ENCODE measurements around the gene COX5B. TPM values are rescaled to one million over a fixed set of nuclear protein-coding genes. Genes with fewer than 3 reads are reported as not detected.

Gene COX5B
- polyA plus RNA-seq, 1 donor from 2014 or later = 616 TPM

DNA sequence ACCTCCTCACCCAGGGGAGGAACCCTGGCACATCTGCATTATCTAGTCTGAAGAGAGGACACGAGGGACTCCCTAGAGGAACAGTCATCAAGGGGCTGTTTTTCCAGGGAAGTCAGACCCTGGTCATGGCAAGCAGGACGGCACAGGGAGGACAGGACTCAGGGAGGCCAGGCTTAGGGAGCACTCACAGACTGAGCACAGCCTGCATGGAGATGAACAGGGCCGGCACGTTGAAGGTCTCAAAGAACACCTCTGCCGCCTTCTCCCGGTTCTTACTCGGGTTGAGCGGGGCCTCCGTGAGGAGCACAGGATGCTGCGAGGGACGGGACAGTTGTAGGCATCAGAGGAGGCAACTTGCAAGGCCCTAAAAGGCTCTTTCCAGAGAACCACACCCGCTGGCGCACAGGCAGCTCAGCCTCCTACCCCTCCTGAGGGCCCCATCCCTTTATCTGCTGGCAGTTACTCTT is 12.9 kb downstream of the COX5B start:
- H3K4me3 ChIP-seq (ENCODE audit: low read length) = no peak overlapping the region
- no peaks in the 10 kb centered on the region for H3K9me2 ChIP-seq (ENCODE audit: insufficient read depth, low read length)
- no peaks in the 10 kb centered on the region for H3K9me3 ChIP-seq (ENCODE audit: low read length)
- H3K79me2 ChIP-seq (replicated peaks; ENCODE audit: insufficient read depth, low read length) = peaks cover 20% of the 10 kb centered on the region
- H4K20me1 ChIP-seq (ENCODE audit: insufficient read depth) = no peaks in the 10 kb centered on the region
- no peak overlapping the region for H3K27ac ChIP-seq (ENCODE audit: low read length)
- H2AFZ ChIP-seq (ENCODE audit: low read depth, low read length) = no peak overlapping the region
- no peaks in the 10 kb centered on the region for H3K36me3 ChIP-seq (ENCODE audit: insufficient read depth, low read length)
- TF ChIP-seq, protein P1, sequence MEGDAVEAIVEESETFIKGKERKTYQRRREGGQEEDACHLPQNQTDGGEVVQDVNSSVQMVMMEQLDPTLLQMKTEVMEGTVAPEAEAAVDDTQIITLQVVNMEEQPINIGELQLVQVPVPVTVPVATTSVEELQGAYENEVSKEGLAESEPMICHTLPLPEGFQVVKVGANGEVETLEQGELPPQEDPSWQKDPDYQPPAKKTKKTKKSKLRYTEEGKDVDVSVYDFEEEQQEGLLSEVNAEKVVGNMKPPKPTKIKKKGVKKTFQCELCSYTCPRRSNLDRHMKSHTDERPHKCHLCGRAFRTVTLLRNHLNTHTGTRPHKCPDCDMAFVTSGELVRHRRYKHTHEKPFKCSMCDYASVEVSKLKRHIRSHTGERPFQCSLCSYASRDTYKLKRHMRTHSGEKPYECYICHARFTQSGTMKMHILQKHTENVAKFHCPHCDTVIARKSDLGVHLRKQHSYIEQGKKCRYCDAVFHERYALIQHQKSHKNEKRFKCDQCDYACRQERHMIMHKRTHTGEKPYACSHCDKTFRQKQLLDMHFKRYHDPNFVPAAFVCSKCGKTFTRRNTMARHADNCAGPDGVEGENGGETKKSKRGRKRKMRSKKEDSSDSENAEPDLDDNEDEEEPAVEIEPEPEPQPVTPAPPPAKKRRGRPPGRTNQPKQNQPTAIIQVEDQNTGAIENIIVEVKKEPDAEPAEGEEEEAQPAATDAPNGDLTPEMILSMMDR (IDR thresholded peaks at IDR 0.05; ENCODE audit: poor library complexity, severe bottlenecking) = no peak
- TF ChIP-seq TAF1 (IDR thresholded peaks at IDR 0.05; ENCODE audit: low read depth) (no peak), EP300 (conservative IDR thresholded peaks at IDR 0.05; ENCODE audit: poor library complexity, severe bottlenecking) (no peak), EZH2 (IDR thresholded peaks at IDR 0.05; ENCODE audit: borderline replicate concordance, insufficient read depth, low read length, poor library complexity, severe bottlenecking) (no peak), MXI1 (conservative IDR thresholded peaks at IDR 0.05; ENCODE audit: poor library complexity, severe bottlenecking) (no peak), SMC3 (conservative IDR thresholded peaks at IDR 0.05; ENCODE audit: poor library complexity) (no peak), POLR2AphosphoS5 (IDR thresholded peaks at IDR 0.05) (no peak), RAD21 (conservative IDR thresholded peaks at IDR 0.05) (no peak)
- TF ChIP-seq, protein P2, sequence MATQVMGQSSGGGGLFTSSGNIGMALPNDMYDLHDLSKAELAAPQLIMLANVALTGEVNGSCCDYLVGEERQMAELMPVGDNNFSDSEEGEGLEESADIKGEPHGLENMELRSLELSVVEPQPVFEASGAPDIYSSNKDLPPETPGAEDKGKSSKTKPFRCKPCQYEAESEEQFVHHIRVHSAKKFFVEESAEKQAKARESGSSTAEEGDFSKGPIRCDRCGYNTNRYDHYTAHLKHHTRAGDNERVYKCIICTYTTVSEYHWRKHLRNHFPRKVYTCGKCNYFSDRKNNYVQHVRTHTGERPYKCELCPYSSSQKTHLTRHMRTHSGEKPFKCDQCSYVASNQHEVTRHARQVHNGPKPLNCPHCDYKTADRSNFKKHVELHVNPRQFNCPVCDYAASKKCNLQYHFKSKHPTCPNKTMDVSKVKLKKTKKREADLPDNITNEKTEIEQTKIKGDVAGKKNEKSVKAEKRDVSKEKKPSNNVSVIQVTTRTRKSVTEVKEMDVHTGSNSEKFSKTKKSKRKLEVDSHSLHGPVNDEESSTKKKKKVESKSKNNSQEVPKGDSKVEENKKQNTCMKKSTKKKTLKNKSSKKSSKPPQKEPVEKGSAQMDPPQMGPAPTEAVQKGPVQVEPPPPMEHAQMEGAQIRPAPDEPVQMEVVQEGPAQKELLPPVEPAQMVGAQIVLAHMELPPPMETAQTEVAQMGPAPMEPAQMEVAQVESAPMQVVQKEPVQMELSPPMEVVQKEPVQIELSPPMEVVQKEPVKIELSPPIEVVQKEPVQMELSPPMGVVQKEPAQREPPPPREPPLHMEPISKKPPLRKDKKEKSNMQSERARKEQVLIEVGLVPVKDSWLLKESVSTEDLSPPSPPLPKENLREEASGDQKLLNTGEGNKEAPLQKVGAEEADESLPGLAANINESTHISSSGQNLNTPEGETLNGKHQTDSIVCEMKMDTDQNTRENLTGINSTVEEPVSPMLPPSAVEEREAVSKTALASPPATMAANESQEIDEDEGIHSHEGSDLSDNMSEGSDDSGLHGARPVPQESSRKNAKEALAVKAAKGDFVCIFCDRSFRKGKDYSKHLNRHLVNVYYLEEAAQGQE (IDR thresholded peaks at IDR 0.05; ENCODE audit: borderline replicate concordance) = no peak
- no peak overlapping the region for H3K4me2 ChIP-seq (ENCODE audit: low read length)
- no peak overlapping the region for H3K9ac ChIP-seq (ENCODE audit: low read length)
- H3K27me3 ChIP-seq (ENCODE audit: insufficient read depth, low read depth, low read length) = no peaks in the 10 kb centered on the region
- H3F3A ChIP-seq (ENCODE audit: insufficient read depth, low read length, poor library complexity, severe bottlenecking) = no peaks in the 10 kb centered on the region

DNA sequence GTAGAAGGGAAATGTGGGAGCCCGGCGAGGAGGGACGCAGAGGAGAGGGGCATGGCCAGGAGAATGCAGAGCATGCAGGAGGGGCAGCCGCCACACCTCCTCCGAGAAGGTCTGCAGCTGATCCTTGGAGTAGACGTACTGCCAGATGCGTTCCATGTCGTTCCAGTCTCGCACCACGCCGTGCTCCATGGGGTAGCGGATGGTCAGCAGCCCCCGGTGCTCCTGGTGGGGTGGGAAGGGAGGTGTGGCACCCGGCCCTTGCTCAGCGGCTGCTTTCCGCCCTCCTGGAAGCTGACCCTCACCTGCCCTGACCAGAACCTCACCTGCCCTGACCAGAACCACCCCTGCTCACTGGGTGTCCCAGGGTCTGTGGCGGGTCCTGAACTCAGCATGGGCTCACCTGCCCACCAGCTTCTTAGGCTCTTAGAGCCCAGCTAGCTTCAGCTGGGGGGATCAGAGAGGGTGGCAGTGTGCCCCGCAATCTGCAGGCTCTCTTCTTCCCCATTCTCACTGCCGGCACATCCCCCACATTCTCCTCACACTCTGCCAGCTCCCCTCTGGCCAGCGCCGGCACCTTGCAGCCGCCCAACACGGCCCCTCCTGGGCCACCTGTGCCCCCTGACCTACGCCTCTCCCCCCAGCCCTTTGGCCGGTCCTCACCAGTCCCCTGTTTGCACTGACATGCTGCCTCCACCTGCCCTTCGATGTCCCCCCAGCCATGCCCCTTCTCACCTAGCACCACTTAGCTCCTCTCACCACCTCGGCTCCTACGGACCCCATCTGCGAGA is 13.6 kb downstream of the COX5B start:
- H3K9me2 ChIP-seq (ENCODE audit: insufficient read depth, low read length) = no peaks in the 10 kb centered on the region
- no peaks in the 10 kb centered on the region for H3K27me3 ChIP-seq (ENCODE audit: insufficient read depth, low read depth, low read length)
- no peaks in the 10 kb centered on the region for H3K9me3 ChIP-seq (ENCODE audit: low read length)
- no peak overlapping the region for H3K27ac ChIP-seq (ENCODE audit: low read length)
- H4K20me1 ChIP-seq (ENCODE audit: insufficient read depth) = no peaks in the 10 kb centered on the region
- peaks cover 20% of the 10 kb centered on the region for H3K79me2 ChIP-seq (replicated peaks; ENCODE audit: insufficient read depth, low read length)
- H3K36me3 ChIP-seq (ENCODE audit: insufficient read depth, low read length) = no peaks in the 10 kb centered on the region
- no peaks in the 10 kb centered on the region for H3F3A ChIP-seq (ENCODE audit: insufficient read depth, low read length, poor library complexity, severe bottlenecking)
- H3K4me2 ChIP-seq (ENCODE audit: low read length) = no peak overlapping the region
- H3K9ac ChIP-seq (ENCODE audit: low read length) = no peak overlapping the region
- H3K4me3 ChIP-seq (ENCODE audit: low read length) = no peak overlapping the region
- no peak for TF ChIP-seq POLR2AphosphoS5 (IDR thresholded peaks at IDR 0.05)
- no peak for TF ChIP-seq MXI1 (conservative IDR thresholded peaks at IDR 0.05; ENCODE audit: poor library complexity, severe bottlenecking)
- TF ChIP-seq EZH2 (IDR thresholded peaks at IDR 0.05; ENCODE audit: borderline replicate concordance, insufficient read depth, low read length, poor library complexity, severe bottlenecking) = no peak
- TF ChIP-seq SMC3 (conservative IDR thresholded peaks at IDR 0.05; ENCODE audit: poor library complexity) = no peak
- TF ChIP-seq, protein P1 (IDR thresholded peaks at IDR 0.05; ENCODE audit: poor library complexity, severe bottlenecking) = no peak
- no peak for TF ChIP-seq EP300 (conservative IDR thresholded peaks at IDR 0.05; ENCODE audit: poor library complexity, severe bottlenecking)
- no peak for TF ChIP-seq RAD21 (conservative IDR thresholded peaks at IDR 0.05)
- TF ChIP-seq, protein P2 (IDR thresholded peaks at IDR 0.05; ENCODE audit: borderline replicate concordance) = no peak
- TF ChIP-seq TAF1 (IDR thresholded peaks at IDR 0.05; ENCODE audit: low read depth) = no peak
- H2AFZ ChIP-seq (ENCODE audit: low read depth, low read length) = no peak overlapping the region
